ENCODE results near the gene EIF4G3.

EIF4G3 gene

GRCh38 chr1:21007876-21008275 is 168.8 kb downstream of the EIF4G3 start:
- Histone ChIP-seq H3K4me1 (ENCODE audit: insufficient read depth, low read length, severe bottlenecking) (no peaks in the 10 kb centered on the region), H3K36me3 (ENCODE audit: insufficient read depth, low read length) (no peaks in the 10 kb centered on the region), H3K9me3 (ENCODE audit: low read length) (no peaks in the 10 kb centered on the region), H3K27me3 (ENCODE audit: insufficient read depth, low read length) (no peaks in the 10 kb centered on the region), H3K79me2 (ENCODE audit: insufficient read depth, low read length) (peaks cover 13% of the 10 kb centered on the region), H3F3A (ENCODE audit: insufficient read depth, low read length) (no peaks in the 10 kb centered on the region), H3K9me2 (ENCODE audit: low read depth, low read length) (no peaks in the 10 kb centered on the region), H4K20me1 (ENCODE audit: insufficient read depth, low read length) (no peaks in the 10 kb centered on the region), H2AFZ (ENCODE audit: low read length) (no peak overlapping the region), H3K27ac (ENCODE audit: low read depth, low read length, poor library complexity, severe bottlenecking) (no peak overlapping the region), H3K4me2 (ENCODE audit: low read length) (no peak overlapping the region), H3K9ac (ENCODE audit: low read length) (no peak overlapping the region), H3K4me3 (ENCODE audit: low read depth, low read length, poor library complexity, severe bottlenecking) (no peak overlapping the region)
- no peak for TF ChIP-seq EZH2 (IDR thresholded peaks at IDR 0.05; ENCODE audit: borderline replicate concordance, low read length)
- TF ChIP-seq CTCF (IDR thresholded peaks at IDR 0.05; ENCODE audit: low read length): no peak

GRCh38 chr1:21005466-21006239 is 171.0 kb downstream of the EIF4G3 start:
- no peak overlapping the region for H3K9ac ChIP-seq (ENCODE audit: low read length)
- no peaks in the 10 kb centered on the region for H3K79me2 ChIP-seq (ENCODE audit: insufficient read depth, low read length)
- H3K27ac ChIP-seq (ENCODE audit: low read depth, low read length, poor library complexity, severe bottlenecking): no peak overlapping the region
- no peaks in the 10 kb centered on the region for H4K20me1 ChIP-seq (ENCODE audit: insufficient read depth, low read length)
- no peak overlapping the region for H2AFZ ChIP-seq (ENCODE audit: low read length)
- no peaks in the 10 kb centered on the region for H3K9me2 ChIP-seq (ENCODE audit: low read depth, low read length)
- no peak for TF ChIP-seq EZH2 (IDR thresholded peaks at IDR 0.05; ENCODE audit: borderline replicate concordance, low read length)
- no peak for TF ChIP-seq CTCF (IDR thresholded peaks at IDR 0.05; ENCODE audit: low read length)
- no peak overlapping the region for H3K4me3 ChIP-seq (ENCODE audit: low read depth, low read length, poor library complexity, severe bottlenecking)
- no peaks in the 10 kb centered on the region for H3F3A ChIP-seq (ENCODE audit: insufficient read depth, low read length)
- H3K4me2 ChIP-seq (ENCODE audit: low read length): no peak overlapping the region
- no peaks in the 10 kb centered on the region for H3K27me3 ChIP-seq (ENCODE audit: insufficient read depth, low read length)
- peaks cover 10% of the 10 kb centered on the region; the same call in 1 of the 2 replicates for H3K36me3 ChIP-seq (ENCODE audit: insufficient read depth, low read length)
- H3K9me3 ChIP-seq (ENCODE audit: low read length): no peaks in the 10 kb centered on the region
- no peaks in the 10 kb centered on the region for H3K4me1 ChIP-seq (ENCODE audit: insufficient read depth, low read length, severe bottlenecking)

GRCh38 chr1:21003281-21004045 is 173.2 kb downstream of the EIF4G3 start:
- Histone ChIP-seq H3K9ac (ENCODE audit: low read length) (no peak overlapping the region), H3K4me3 (ENCODE audit: low read depth, low read length, poor library complexity, severe bottlenecking) (no peak overlapping the region), H3K79me2 (ENCODE audit: insufficient read depth, low read length) (no peaks in the 10 kb centered on the region), H3F3A (ENCODE audit: insufficient read depth, low read length) (no peaks in the 10 kb centered on the region), H3K9me2 (ENCODE audit: low read depth, low read length) (no peaks in the 10 kb centered on the region), H3K27ac (ENCODE audit: low read depth, low read length, poor library complexity, severe bottlenecking) (no peak overlapping the region), H3K9me3 (ENCODE audit: low read length) (no peaks in the 10 kb centered on the region), H3K4me2 (ENCODE audit: low read length) (no peak overlapping the region), H3K27me3 (ENCODE audit: insufficient read depth, low read length) (no peaks in the 10 kb centered on the region), H2AFZ (ENCODE audit: low read length) (no peak overlapping the region), H4K20me1 (ENCODE audit: insufficient read depth, low read length) (no peaks in the 10 kb centered on the region), H3K4me1 (ENCODE audit: insufficient read depth, low read length, severe bottlenecking) (no peaks in the 10 kb centered on the region), H3K36me3 (ENCODE audit: insufficient read depth, low read length) (peaks cover 10% of the 10 kb centered on the region; the same call in 1 of the 2 replicates)
- TF ChIP-seq EZH2 (IDR thresholded peaks at IDR 0.05; ENCODE audit: borderline replicate concordance, low read length): no peak
- TF ChIP-seq CTCF (IDR thresholded peaks at IDR 0.05; ENCODE audit: low read length): no peak

Data from OCI-LY1 (cell line).